ACHN (cell line): ENCODE data around the gene PSAPL1.

Source experiments
- DNase-seq: peaks from one replicate; pipeline ENCODE4 v3.0.0-alpha.2; 2015
- in situ Hi-C: cut with HindIII; loops from 2 replicates; pipeline ENCODE4 v1.10.0; 2017; ENCODE audit warnings: low sequenced_read_pairs, low pct_ligation_motif_present, low pct_unique_long_range_greater_than_20kb

Gene PSAPL1

DNA sequence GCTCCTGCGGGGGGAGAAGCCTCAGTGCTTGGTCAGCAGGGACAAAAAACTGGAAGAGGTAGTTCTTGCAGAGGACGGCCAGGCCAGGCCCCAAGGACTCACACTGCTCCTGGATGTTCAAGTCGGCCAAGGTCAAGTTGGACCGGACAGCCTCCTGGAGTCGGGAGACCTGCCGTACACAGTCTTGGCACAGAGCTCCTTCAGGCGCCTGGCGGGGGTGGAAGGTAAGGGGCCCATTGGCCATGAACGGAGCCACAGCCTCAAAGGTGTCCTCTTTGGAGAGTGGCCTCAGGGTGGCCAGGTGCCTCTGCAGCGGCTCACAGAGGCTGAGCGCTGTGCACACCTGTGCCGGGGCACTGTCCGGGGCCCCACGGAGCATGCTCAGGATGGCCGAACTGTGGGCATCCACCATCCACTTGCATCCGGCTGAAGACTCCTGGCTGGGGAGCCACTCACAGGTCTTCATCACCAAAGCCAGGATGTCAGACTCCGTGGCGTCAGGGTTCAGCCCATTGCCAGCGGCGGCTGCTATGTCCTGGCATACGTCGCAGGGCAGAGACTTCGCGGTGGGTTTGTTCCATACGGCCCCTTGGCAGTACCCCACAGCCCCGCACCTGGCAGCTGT is 477 bp downstream of the PSAPL1 start:
- DNase-seq = no peak

DNA sequence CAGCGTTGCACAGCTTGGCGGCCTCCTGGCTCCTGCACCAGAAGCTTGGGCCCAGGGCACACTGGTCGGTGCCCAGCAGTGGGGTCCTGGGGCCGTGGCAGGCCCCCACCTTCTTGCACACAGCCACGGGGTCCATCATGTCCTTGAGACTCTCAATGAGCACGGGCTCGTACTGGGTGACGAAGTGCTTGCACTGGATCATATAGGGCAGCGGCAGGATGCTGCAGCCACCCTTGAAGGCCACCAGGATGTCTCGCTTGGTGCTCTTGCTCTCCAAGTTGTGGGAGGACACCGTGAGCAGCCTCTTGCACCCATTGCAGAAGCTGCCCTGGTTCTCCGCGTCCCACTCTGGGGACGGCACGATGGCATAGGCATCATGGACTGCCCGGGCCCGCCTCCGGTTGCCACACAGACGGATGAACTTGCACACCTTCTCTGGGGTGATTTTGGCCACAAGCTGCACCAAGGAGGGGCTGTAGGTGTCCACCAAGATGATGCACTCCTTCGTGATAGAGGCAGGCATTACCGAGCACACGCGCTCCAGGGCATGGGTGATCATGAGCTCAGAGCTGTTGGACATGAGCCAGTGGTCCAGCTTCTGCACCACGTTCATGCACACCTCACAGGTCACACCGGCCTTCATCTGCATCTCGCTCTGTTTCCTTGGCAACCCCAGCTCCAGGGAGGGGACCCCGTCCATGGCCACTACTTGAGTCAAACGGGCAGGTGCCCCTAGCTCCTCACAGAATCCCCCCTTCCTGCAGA is 1.2 kb downstream of the PSAPL1 start:
- in situ Hi-C loops = no loop called here
- DNase-seq = no peak

More for the DNA sequence above, 477 bp downstream of the PSAPL1 start:
- in situ Hi-C loops = no loop called here

DNA sequence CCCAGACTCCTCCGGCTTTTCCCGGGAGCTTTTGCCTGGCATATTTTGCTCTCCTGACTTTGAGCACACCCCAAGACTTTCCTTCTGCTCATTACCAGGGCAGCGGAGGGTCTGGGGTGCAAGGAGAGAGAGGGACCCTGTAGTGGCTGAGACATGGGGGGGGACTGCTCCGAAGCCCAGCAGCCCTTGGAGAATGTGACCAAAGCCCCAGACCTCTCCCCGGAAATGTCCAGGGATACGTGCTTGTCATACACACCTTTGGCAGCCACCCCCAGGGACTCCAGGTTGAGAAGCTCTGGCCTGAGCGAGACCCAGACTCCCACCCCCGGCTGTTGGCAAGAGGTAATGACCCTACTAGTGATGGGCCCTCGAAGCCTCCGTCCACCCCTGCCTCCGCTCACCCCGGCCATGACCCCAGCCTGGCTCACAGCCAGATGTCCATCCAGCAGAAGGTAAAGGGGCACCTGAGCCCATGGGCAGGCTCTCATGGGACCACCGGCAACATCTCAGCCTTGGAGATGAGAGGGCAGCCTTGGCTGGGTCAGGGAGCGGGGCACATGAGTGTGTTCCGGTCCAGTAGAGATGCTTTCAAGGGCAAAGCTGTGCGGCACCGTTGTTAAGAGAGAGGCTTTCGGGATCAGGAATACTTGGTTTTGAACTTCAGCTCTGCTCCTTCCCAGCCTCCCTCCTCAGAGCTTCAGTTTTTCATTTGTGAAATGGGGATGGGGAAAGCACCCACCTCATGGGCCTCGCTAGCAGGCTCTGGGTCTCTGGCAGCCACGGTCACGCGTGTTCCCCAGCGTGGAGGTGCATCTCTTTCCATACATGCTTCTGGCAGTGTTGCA is 2.0 kb downstream of the PSAPL1 start:
- in situ Hi-C loops = no loop called here
- DNase-seq = no peak

DNA sequence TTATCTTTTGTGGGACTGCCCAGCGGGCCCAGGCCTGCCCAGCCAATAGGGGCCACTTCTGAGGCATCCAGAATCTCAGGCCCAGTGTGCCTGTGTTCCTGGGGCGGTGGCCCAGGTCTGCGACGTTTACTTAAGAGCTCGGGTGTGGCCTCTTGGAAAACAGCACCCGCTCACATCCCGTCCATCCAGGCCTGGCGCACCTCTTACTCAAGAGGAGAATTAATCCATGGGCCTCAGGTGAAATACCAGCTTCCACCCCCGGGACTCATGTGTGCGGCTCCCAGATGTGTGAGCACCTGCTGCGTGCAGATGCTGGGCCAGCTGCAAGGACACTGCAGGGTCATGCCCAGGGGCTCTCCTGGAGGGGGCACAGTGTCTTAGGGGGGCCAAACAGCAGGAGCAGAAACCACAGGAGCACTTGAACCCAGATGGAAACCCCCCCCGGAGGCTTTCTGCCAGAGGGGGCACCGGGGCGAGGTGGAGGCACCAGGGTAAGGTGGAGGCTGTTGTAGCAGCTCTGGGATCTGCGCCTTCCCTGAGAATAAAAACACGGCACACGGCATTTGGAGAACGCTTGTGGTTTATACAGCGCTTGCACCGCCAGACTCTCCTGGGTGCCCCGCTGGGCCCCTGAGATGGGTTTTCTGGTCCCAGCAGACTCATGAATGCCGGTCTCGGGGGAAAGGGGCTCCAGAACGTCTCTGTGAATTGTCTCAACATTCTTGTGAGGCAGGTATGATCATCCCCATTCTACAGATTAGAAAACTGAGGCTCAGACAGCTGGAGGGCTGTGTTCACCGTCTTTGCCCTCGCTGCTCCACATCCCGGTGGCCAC is 2.8 kb downstream of the PSAPL1 start:
- no peak for DNase-seq
- in situ Hi-C loops = no loop called here

DNA sequence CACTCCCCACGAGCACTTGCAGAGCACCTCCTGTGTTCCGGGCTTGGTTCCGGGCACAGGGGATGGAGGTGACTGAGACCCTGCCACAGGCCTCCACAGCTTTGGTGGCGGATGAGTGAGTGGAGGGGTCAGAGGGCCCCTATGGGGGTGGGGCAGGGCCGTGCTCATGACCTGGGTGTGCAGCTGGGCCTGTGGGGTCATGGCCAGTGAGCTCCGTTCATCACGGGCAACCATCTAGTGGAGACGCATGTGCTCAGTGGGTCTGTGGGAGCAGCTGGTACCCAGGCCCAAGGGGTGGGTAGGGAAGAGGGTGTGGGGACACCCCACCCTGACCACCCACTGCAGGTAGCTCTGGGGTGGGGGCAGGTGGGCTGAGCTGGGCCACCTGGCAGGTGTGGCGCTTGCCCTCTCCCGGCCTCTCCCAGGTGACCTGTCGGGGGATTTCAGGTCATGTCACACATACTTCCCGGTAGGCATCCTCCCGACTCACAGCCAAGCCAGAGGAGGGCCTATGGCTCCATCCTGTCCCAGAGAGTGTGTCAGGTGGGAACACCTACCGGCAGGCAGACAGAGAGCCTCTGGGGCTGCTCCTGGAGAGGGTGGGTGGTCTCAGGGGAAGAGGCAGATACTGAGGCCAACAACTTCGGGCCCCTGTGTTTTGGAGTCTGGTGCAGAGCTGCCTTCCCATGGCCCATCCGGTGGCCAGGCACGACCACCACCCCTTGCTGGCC is 3.6 kb downstream of the PSAPL1 start:
- DNase-seq = no peak
- in situ Hi-C loops = no loop called here

DNA sequence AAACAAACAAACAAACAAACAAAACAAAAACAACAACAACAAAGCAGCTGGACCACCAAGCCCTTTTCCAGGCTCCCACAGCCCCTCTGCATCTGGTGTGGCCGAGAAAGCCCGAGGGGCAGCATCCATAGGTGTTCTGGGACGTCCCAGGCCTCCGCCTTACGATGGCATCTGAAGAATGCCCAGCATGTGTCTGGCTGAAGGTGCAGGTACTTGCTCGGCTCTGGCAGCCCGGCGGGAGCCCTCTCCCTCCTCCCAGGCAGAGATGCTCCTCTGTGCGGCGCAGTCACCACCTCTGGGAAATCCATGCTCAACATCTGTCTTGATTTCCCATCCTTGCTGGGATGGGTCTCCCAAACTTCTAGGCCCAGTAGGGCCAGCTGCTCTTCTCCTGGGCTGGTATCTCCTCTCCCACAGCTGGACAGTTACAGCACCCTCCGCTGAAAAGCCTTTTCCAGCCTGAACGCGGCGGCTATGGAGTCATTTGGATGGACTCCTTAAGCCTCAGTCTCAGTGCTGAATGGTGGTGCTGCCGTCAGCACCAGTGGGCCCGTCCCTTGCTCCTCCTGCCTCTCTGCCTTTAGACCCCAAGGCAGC is 4.3 kb downstream of the PSAPL1 start:
- in situ Hi-C loops = no loop called here
- DNase-seq = no peak

DNA sequence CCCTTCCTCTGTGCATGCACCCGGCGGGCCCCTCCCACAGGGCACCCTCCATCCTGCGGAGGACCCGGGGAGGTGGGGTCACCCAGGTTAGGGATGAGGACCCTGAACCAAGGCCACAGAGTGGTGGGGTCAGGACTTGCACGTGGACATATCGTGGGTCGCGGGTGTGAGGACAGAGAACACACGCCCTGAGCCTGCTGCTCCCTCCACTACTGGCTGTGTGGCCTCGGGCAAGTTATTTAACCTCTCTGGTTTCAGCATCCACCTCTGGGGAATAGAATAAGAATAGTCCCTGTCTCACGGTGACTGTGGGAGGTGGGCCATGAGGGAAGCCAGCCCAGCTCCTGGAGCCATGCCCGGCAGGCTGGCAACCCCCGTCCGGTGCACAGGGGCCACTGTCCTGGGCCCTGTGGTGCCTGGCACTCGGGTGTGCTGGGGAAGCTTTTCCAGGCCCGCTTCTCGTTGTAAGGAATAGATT is 5.1 kb downstream of the PSAPL1 start:
- in situ Hi-C loops = no loop called here
- DNase-seq = no peak

DNA sequence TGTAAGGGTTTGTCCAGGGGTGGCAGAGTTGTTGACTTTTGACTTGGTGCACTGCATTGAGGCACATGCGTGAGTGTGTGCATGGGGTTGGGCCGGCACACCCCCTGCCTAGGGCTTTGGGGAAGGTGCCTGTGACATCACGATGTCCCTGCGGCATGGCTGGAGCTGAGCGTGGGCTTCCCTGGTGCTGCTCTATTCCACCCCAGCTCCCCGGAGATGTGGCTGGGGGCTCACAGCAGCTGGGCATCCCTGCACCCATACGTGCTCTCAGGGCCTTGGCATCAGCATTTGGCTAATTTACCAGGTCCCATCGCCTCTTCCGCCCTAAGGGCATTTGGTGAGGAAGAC is 5.7 kb downstream of the PSAPL1 start:
- in situ Hi-C loops = no loop called here

DNA sequence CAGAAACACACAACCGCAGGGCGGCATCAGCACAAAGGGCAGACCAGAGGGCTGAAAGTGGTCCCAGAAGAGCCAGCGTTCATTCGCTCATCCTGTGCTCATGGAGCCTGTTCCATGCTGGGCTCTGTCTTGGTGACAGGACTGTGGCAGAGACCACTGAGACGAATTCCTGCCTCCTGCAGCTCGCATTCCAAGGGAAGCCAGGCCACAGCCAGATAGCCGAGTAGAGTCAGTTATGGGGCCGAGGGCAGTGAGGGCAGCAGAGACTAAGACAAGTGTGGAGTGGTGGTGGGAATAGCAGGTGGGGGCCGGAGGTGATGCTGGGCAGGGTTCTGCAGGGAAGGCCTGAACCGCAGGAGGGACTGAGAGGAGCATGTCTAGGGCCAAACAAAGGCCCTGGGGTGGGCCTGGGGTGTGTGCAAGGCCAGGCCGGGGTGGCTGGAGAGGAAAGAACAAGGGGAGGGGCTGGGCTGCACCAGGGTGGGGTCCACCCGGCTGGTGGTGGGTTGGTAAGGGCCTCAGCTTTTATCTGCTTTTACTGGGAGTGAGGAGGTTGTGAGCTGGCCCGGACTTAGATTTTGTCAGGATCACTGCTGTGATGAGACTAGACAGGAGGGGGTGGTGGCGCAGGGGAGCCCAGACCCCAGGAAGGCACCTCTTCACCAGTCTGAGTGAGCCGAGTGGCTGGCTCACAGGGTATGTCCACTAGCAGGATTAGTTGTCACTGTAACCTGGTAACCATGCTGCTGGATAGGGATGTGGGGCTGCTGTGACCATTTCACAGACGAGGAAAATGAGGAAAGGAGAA is 6.3 kb downstream of the PSAPL1 start:
- in situ Hi-C loops = no loop called here
- DNase-seq = no peak

More for the DNA sequence above, 5.7 kb downstream of the PSAPL1 start:
- DNase-seq = no peak

DNA sequence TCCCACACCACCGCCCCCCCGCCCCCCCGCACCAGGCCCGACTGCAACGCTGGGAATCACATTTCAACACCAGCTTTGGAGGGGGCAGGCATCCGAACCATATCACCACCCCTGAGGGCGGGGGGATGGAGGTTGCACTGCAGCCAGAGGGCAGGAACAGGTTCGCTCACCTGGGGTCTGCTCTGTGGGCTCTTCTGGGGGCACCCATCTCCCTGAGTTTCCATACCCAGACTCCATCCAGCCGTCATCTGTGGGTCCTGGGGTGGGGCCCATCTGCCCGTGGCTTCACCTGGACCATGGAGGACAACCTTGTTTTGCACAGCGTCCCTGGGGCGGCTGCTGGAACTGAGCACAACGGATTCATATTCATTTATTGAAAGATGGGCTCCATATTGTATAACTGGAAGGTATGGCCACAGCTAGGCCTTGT is 6.9 kb downstream of the PSAPL1 start:
- no peak for DNase-seq
- in situ Hi-C loops = no loop called here

DNA sequence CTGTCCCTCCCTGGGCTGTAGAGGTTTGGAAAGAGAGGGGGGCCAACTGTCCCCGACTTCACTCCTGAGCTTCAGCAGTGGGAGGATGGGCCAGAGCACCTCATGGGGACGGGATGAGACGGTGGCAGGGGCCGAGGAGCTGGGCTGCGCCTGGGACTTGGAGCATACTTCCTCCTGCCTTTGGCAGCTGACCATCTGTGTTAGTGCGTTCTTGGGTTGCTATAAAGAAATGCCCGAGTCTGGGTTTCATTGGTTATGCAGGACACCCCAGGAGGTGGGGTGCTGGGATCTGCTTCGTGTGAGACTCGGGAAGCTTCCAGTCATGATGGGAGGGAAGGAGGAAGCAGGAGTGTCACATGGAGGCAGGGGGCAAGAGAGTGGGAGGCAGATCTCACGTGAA is 7.4 kb downstream of the PSAPL1 start:
- DNase-seq = no peak

DNA sequence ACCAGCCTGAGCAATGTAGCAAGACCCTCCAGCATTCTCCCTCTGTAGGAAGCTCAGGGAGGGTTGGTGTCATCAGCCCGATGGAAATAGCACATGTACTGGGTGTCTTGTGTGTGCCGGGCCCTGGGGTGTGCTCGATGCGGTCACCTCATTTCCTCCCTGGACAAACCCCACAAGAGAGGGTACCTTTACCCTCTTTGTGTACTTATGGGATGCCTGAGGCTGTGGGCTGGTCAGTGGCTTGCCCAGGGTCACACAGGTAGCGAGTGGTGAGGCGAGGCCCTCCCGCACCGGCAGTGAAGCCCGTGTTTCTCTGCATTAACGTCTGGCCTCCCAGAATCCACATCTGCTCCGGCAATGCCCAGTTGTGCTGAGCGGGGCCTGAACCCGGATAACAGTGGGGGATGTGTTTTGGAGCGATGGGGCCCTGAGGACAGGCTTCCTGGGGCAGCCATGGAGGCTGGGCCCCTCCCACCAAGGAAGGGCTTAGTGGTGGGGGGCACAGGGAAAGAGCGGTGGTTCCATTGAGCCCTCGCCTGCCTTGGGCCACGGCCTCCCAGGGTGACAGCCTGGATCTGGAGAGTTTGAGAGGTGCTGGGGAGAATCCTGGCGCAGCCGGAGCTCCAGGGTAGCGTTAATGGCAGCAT is 8.1 kb downstream of the PSAPL1 start:
- no peak for DNase-seq
- in situ Hi-C loops = no loop called here

More for the DNA sequence above, 7.4 kb downstream of the PSAPL1 start:
- in situ Hi-C loops = no loop called here

DNA sequence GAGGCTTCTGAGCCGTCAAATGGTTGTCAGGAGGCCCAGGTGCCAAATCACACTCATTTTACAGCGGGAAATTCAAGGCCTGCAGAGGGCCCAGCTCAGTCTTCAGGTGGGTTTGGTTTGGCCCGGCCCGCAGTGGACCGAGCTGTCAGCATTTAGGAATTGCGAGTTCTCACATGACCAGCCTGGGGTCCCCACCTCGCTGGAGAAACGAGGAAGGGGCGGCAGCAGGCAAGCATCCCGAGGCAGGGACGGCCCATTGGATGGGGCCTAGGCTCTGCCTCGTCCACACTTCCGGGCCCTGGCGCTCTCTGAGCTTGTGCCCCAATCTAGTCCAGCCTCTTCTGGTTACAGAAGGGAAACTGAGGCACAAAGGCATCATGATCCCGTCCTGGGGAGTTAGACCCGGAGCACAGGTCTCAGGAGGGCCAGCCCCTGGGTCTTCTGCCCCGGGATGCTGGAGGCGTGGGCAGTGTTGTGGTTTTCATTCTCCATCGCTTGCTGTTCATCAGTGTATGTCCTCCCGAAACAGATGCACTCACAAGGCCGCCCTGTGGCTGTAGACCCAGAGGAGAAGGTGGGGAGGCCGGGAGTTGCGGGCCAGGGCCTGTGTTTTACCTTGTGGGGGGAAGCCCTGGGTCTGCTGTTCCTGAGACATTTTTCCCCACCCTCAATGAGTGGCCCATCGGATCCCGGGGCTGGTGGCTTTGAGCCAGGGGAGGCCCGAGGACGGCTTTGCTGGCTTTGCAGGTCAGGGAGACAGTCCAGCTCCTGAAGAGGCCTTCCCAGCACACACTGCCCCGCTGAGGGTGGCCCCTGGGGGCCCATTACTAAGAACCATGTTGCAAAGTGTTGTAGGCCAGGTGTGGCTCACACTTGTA is 8.9 kb downstream of the PSAPL1 start:
- no peak for DNase-seq
- in situ Hi-C loops = no loop called here

DNA sequence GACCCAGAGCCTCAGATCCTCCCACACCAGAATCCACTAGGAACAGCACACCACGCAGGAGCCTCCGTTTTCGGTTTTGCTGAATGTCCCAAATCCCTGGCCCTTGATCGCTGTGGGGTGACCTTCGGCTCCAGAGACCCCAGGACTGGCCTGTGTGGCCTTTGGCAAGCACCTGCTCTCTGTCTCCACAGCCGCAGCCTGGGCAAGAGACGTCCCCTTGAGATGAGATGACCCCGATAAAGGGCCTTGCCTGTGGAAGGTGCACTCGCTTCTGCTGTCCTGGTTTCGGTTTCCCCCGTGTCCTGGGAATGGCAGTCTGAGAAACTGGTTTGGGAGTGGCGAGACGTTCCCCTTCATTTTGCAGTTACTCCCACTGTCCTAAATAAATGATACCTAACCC is 9.6 kb downstream of the PSAPL1 start:
- no peak for DNase-seq
- in situ Hi-C loops = no loop called here

DNA sequence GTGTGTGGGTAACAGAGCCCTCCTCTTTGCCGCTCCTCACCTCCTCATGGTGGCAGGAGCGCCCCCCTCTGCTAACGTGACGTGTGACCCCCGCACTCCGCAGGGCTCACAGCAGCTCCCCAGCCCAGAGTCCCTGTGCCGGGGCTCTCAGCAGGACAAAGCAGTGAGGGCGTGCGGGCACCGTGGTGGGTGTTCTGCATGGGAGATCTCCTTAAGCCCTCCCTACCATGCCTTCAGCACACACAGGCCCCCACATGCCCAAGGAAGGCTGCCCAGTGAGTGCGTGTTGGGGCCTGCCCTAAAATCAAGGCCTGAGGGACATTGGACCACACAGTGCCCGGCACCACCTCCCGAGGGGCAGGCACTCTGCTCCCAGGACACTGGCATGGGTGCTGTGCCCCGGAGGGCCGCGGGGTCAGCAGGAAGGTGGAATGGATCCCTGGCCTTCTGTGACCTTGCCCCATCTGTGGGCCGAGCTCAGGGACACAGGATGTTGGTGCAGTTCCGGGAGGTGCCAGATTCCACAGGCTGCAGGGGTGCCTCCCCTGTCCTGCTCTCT is 10.1 kb downstream of the PSAPL1 start:
- in situ Hi-C loops = no loop called here
- DNase-seq = no peak
